HCT116 (cell line): ENCODE data around the gene EMILIN1.

Experiments used
- CTCF ChIP-seq, 3 experiments: fragments of 200-600 bp in 1 of 3; sonication (generic) in 1 of 3; IDR thresholded peaks in 2 of 3; conservative IDR thresholded peaks in 1 of 3; 2 replicates each; pipeline ENCODE4 v1.5.1; 2012 to 2017; ENCODE audit warnings: low read depth in 2 of 3, low read length in 2 of 3, antibody characterized with exemption in 1 of 3, borderline replicate concordance in 1 of 3, control low read depth in 1 of 3, mild to moderate bottlenecking in 1 of 3, mixed read lengths in 1 of 3, mixed run types in 1 of 3, moderate library complexity in 1 of 3; ENCODE audit not compliant: insufficient read depth in 1 of 3
- EZH2phosphoT487 ChIP-seq: fragments of 200-600 bp; IDR thresholded peaks from 2 replicates; pipeline ENCODE4 v1.6.1; 2018; ENCODE audit warnings: antibody characterized with exemption, borderline replicate concordance
- REST ChIP-seq: IDR thresholded peaks from 2 replicates; pipeline ENCODE4 v1.6.1; 2012; ENCODE audit warnings: low read depth
- SP1 ChIP-seq: IDR thresholded peaks from 2 replicates; pipeline ENCODE4 v1.6.1; 2012; ENCODE audit warnings: low read depth

DNA sequence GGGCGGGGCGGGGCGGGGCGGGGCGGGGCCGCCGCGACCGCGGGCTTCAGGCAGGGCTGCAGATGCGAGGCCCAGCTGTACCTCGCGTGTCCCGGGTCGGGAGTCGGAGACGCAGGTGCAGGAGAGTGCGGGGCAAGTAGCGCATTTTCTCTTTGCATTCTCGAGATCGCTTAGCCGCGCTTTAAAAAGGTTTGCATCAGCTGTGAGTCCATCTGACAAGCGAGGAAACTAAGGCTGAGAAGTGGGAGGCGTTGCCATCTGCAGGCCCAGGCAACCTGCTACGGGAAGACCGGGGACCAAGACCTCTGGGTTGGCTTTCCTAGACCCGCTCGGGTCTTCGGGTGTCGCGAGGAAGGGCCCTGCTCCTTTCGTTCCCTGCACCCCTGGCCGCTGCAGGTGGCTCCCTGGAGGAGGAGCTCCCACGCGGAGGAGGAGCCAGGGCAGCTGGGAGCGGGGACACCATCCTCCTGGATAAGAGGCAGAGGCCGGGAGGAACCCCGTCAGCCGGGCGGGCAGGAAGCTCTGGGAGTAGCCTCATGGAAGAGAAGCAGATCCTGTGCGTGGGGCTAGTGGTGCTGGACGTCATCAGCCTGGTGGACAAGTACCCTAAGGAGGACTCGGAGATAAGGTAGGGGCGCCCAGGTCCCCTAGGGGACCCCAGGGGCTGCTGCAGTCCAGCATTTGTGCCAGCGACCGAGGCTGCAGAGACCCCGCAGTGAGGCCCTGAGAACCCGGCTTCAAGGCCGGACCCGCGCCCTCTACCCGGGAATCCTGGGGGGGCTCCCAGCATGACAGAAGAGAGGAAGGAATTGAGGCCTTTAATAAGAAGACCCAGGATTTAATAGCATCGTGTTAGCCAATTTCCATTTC lies 8.5 kb downstream of the EMILIN1 start, which contains the start of gene KHK:
- no peak for TF ChIP-seq REST
- TF ChIP-seq SP1 = no peak
- no peak for TF ChIP-seq CTCF (IDR thresholded peaks at IDR 0.05 in 2 of 3, conservative IDR thresholded peaks at IDR 0.05 in 1 of 3; ENCODE audit: borderline replicate concordance in 1 of 3, insufficient read depth in 1 of 3, low read depth in 2 of 3, low read length in 2 of 3)
- no peak for TF ChIP-seq EZH2phosphoT487
